GM23338 (cell line): ENCODE results near the gene HAPLN3. TPM values are rescaled to one million over a fixed set of nuclear protein-coding genes. Genes with fewer than 3 reads are reported as not detected.

ENCODE experiments used
- ATAC-seq: fragments of 200-7000 bp; cut with Tn5 transposase; 3 replicates; pipeline ENCODE4 v1.9.1; 2020
- DNase-seq: peaks from one replicate; pipeline ENCODE4 v3.0.0-alpha.2; 2015; ENCODE audit warnings: low spot score
- H2AFZ ChIP-seq: fragments of 200-600 bp; sonication (generic); 2 replicates; pipeline ENCODE4 v1.8.0; 2016; ENCODE audit warnings: antibody characterized with exemption, mild to moderate bottlenecking, moderate library complexity
- H3F3A ChIP-seq: fragments of 200-600 bp; sonication (generic); replicated peaks from 2 replicates; pipeline ENCODE4 v1.8.0; 2017; ENCODE audit warnings: antibody characterized with exemption, mixed run types, low read depth
- H3K27ac ChIP-seq: fragments of 200-600 bp; sonication (generic); 2 replicates; pipeline ENCODE4 v1.6.1; 2016; ENCODE audit warnings: low read depth
- H3K27me3 ChIP-seq: fragments of 200-600 bp; sonication (generic); 2 replicates; pipeline ENCODE4 v1.8.0; 2016; ENCODE audit warnings: mild to moderate bottlenecking, mixed run types, moderate library complexity; ENCODE audit not compliant: insufficient read depth
- H3K36me3 ChIP-seq: fragments of 200-600 bp; sonication (generic); 2 replicates; pipeline ENCODE4 v1.8.0; 2016; ENCODE audit warnings: mild to moderate bottlenecking; ENCODE audit not compliant: insufficient read depth
- H3K4me1 ChIP-seq: fragments of 200-600 bp; sonication (generic); 2 replicates; pipeline ENCODE4 v1.8.0; 2016; ENCODE audit warnings: mild to moderate bottlenecking, moderate library complexity; ENCODE audit not compliant: insufficient read depth
- H3K4me2 ChIP-seq: fragments of 200-600 bp; sonication (generic); 2 replicates; pipeline ENCODE4 v1.7.1; 2017; ENCODE audit warnings: mixed run types
- H3K4me3 ChIP-seq: fragments of 200-600 bp; sonication (generic); 2 replicates; pipeline ENCODE4 v1.6.1; 2016; ENCODE audit warnings: mixed run types
- H3K79me2 ChIP-seq: fragments of 200-600 bp; sonication (generic); replicated peaks from 2 replicates; pipeline ENCODE4 v1.8.0; 2017; ENCODE audit warnings: mild to moderate bottlenecking; ENCODE audit not compliant: insufficient read depth
- H3K9me2 ChIP-seq: fragments of 200-600 bp; sonication (generic); 2 replicates; pipeline ENCODE4 v1.8.0; 2017; ENCODE audit not compliant: insufficient read depth
- H4K20me1 ChIP-seq: fragments of 200-600 bp; sonication (generic); replicated peaks from 2 replicates; pipeline ENCODE4 v1.8.0; 2017; ENCODE audit warnings: mild to moderate bottlenecking; ENCODE audit not compliant: insufficient read depth
- H3K27ac Mint-ChIP-seq: 2 replicates; pipeline ENCODE4 v1.8.0; 2020; ENCODE audit warnings: inconsistent platforms, mild to moderate bottlenecking, moderate library complexity, mixed read lengths
- H3K27me3 Mint-ChIP-seq: 3 replicates; pipeline ENCODE4 v1.8.0; 2022; ENCODE audit warnings: low read depth, mild to moderate bottlenecking, moderate library complexity, mixed read lengths, inconsistent platforms; ENCODE audit not compliant: insufficient read depth, poor library complexity
- H3K36me3 Mint-ChIP-seq: 3 replicates; pipeline ENCODE4 v1.8.0; 2021; ENCODE audit warnings: low read depth, mild to moderate bottlenecking, inconsistent platforms, moderate library complexity, mixed read lengths
- H3K4me1 Mint-ChIP-seq: 3 replicates; pipeline ENCODE4 v1.8.0; 2020; ENCODE audit warnings: mild to moderate bottlenecking, inconsistent platforms, mixed read lengths
- H3K4me3 Mint-ChIP-seq: 3 replicates; pipeline ENCODE4 v1.8.0; 2021; ENCODE audit warnings: moderate library complexity, mild to moderate bottlenecking, inconsistent platforms, mixed read lengths
- H3K9me3 Mint-ChIP-seq: 3 replicates; pipeline ENCODE4 v1.8.0; 2020; ENCODE audit warnings: moderate library complexity, mild to moderate bottlenecking, inconsistent platforms, mixed read lengths
- CREB1 ChIP-seq: fragments of 250-450 bp; sonication (Bioruptor Pico); IDR thresholded peaks from 2 replicates; pipeline ENCODE4 v1.5.0; 2020; ENCODE audit warnings: low read depth, mild to moderate bottlenecking, moderate library complexity
- ETS1 ChIP-seq: IDR thresholded peaks from 2 replicates; pipeline ENCODE4 v1.6.1; 2016; ENCODE audit warnings: antibody characterized with exemption
- EZH2 ChIP-seq: fragments of 200-600 bp; sonication (generic); IDR thresholded peaks from one replicate; pipeline ENCODE4 v1.8.0; 2017; ENCODE audit warnings: antibody characterized with exemption, mild to moderate bottlenecking, low read depth; ENCODE audit not compliant: unreplicated experiment
- EZH2phosphoT487 ChIP-seq: fragments of 200-600 bp; sonication (generic); IDR thresholded peaks from one replicate; pipeline ENCODE4 v1.8.1; 2018; ENCODE audit warnings: antibody characterized with exemption; ENCODE audit not compliant: unreplicated experiment
- JUNB ChIP-seq: IDR thresholded peaks from one replicate; pipeline ENCODE4 v1.6.1; 2016; ENCODE audit warnings: antibody characterized with exemption; ENCODE audit not compliant: unreplicated experiment
- NANOG ChIP-seq: IDR thresholded peaks from 2 replicates; pipeline ENCODE4 v1.6.1; 2016; ENCODE audit warnings: antibody characterized with exemption, borderline replicate concordance
- POLR2AphosphoS5 ChIP-seq: IDR thresholded peaks from 2 replicates; pipeline ENCODE4 v1.6.1; 2016; ENCODE audit warnings: antibody characterized with exemption, low read depth
- STAT1 ChIP-seq: IDR thresholded peaks from one replicate; pipeline ENCODE4 v1.6.1; 2016; ENCODE audit warnings: antibody characterized with exemption; ENCODE audit not compliant: unreplicated experiment
- ZNF114 ChIP-seq: fragments of 250-450 bp; sonication (Bioruptor Pico); IDR thresholded peaks from 2 replicates; pipeline ENCODE4 v1.5.0; 2020; ENCODE audit warnings: mild to moderate bottlenecking, moderate library complexity
- ZNF331 ChIP-seq: fragments of 250-450 bp; sonication (Bioruptor Pico); IDR thresholded peaks from 2 replicates; pipeline ENCODE4 v1.5.0; 2020; ENCODE audit warnings: low read depth, mild to moderate bottlenecking, moderate library complexity
- polyA plus RNA-seq: library from polyadenylated mRNA; unstranded; fragments of >200 nt; fragmentation: Nextera tagmentation; extraction: Ambion mirVana; gene quantifications from 2 replicates; pipeline ENCODE4 v1.2.1, GENCODE V29; 2016
- total RNA-seq: library from RNA; depleted of rRNA; stranded (reverse); fragments of >200 nt; shearing (Covaris generic); gene quantifications from 2 replicates; pipeline ENCODE4 v1.2.3, GENCODE V29; 2014
- TF ChIP-seq, protein P1 (sequence below): fragments of 250-450 bp; sonication (Bioruptor Pico); IDR thresholded peaks from 2 replicates; pipeline ENCODE4 v1.5.0; 2020; ENCODE audit warnings: mild to moderate bottlenecking, moderate library complexity
- TF ChIP-seq, protein P2 (sequence below), 2 experiments: fragments of 200-600 bp in 1 of 2; sonication (generic) in 1 of 2; conservative IDR thresholded peaks; 2 replicates each; pipeline versions ENCODE4 v1.5.1 to v1.6.1; 2016 to 2017; ENCODE audit warnings: antibody characterized with exemption in 2 of 2, low read depth in 2 of 2, mild to moderate bottlenecking in 2 of 2, moderate library complexity in 1 of 2
- TF ChIP-seq, protein P3 (sequence below): IDR thresholded peaks from one replicate; pipeline ENCODE4 v1.6.1; 2018; ENCODE audit warnings: antibody characterized with exemption; ENCODE audit not compliant: unreplicated experiment

The HAPLN3 gene
- total and polyA plus RNA-seq, 2 experiments from 2014 or later = 22.7 to 62.6 TPM

DNA sequence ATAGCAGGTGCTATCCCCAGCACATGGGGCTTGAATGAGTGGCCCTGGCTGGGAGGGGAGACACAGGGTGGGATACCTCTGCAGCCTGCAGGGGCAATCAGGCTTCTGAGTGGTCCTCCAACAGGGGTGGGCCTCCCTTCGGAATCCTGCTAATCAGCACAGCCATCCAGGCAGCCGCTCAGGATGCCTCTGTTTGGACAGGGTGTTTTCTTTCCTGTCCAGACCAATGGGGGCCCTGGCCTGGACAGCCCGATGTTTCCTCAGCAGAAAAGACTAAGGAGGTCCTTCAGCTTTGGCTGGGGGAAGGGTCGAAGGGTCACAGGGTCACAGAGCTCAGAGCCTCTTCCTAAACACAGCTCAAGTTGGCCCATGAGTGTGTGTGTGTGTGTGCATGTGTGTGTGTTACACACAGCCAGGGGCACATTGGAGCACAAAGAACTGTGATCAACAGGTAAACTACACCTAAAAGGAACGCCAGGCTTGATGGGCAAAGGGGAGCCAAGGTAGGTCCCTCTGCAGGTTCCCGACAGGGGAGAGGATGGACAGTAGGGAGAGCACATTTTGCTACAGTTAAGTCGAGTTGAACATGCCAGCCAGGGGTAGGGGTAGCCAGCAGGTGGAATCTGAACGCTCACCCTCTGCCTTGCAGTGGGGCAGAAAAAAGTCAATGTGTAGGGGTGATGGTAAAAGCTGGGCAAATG is 1.1 kb upstream of the HAPLN3 start:
- Histone ChIP-seq H3K79me2 (no peaks in the 10 kb centered on the region), H3K4me3 (peak overlapping the region; percentile 23; the same call in 1 of the 2 replicates), H3K27me3 (peaks cover 4% of the 10 kb centered on the region; the same call in 1 of the 2 replicates), H3K4me1 (peaks cover 34% of the 10 kb centered on the region), H3K36me3 (no peaks in the 10 kb centered on the region), H3K27ac (no peak overlapping the region; the same call in 1 of the 2 replicates), H4K20me1 (peaks cover 11% of the 10 kb centered on the region; the same call in 1 of the 2 replicates), H3F3A (peaks cover 23% of the 10 kb centered on the region), H2AFZ (no peak overlapping the region), H3K9me2 (no peaks in the 10 kb centered on the region), H3K4me2 (peak overlapping the region; percentile 60; the same call in 1 of the 2 replicates)
- no peaks in the 10 kb centered on the region; the same call in 2 of the 3 replicates for H3K9me3 Mint-ChIP-seq
- H3K27ac Mint-ChIP-seq = no peak overlapping the region
- H3K4me1 Mint-ChIP-seq = peaks cover 50% of the 10 kb centered on the region
- H3K36me3 Mint-ChIP-seq = peaks cover 50% of the 10 kb centered on the region
- TF ChIP-seq JUNB = no peak
- no peak for TF ChIP-seq STAT1
- TF ChIP-seq, protein P1, sequence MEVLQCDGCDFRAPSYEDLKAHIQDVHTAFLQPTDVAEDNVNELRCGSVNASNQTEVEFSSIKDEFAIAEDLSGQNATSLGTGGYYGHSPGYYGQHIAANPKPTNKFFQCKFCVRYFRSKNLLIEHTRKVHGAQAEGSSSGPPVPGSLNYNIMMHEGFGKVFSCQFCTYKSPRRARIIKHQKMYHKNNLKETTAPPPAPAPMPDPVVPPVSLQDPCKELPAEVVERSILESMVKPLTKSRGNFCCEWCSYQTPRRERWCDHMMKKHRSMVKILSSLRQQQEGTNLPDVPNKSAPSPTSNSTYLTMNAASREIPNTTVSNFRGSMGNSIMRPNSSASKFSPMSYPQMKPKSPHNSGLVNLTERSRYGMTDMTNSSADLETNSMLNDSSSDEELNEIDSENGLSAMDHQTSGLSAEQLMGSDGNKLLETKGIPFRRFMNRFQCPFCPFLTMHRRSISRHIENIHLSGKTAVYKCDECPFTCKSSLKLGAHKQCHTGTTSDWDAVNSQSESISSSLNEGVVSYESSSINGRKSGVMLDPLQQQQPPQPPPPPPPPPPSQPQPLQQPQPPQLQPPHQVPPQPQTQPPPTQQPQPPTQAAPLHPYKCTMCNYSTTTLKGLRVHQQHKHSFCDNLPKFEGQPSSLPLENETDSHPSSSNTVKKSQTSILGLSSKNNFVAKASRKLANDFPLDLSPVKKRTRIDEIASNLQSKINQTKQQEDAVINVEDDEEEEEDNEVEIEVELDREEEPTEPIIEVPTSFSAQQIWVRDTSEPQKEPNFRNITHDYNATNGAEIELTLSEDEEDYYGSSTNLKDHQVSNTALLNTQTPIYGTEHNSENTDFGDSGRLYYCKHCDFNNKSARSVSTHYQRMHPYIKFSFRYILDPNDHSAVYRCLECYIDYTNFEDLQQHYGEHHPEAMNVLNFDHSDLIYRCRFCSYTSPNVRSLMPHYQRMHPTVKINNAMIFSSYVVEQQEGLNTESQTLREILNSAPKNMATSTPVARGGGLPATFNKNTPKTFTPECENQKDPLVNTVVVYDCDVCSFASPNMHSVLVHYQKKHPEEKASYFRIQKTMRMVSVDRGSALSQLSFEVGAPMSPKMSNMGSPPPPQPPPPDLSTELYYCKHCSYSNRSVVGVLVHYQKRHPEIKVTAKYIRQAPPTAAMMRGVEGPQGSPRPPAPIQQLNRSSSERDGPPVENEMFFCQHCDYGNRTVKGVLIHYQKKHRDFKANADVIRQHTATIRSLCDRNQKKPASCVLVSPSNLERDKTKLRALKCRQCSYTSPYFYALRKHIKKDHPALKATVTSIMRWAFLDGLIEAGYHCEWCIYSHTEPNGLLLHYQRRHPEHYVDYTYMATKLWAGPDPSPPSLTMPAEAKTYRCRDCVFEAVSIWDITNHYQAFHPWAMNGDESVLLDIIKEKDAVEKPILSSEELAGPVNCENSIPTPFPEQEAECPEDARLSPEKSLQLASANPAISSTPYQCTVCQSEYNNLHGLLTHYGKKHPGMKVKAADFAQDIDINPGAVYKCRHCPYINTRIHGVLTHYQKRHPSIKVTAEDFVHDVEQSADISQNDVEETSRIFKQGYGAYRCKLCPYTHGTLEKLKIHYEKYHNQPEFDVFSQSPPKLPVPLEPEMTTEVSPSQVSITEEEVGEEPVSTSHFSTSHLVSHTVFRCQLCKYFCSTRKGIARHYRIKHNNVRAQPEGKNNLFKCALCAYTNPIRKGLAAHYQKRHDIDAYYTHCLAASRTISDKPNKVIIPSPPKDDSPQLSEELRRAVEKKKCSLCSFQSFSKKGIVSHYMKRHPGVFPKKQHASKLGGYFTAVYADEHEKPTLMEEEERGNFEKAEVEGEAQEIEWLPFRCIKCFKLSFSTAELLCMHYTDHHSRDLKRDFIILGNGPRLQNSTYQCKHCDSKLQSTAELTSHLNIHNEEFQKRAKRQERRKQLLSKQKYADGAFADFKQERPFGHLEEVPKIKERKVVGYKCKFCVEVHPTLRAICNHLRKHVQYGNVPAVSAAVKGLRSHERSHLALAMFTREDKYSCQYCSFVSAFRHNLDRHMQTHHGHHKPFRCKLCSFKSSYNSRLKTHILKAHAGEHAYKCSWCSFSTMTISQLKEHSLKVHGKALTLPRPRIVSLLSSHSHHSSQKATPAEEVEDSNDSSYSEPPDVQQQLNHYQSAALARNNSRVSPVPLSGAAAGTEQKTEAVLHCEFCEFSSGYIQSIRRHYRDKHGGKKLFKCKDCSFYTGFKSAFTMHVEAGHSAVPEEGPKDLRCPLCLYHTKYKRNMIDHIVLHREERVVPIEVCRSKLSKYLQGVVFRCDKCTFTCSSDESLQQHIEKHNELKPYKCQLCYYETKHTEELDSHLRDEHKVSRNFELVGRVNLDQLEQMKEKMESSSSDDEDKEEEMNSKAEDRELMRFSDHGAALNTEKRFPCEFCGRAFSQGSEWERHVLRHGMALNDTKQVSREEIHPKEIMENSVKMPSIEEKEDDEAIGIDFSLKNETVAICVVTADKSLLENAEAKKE = no peak
- no peak for TF ChIP-seq EZH2phosphoT487
- TF ChIP-seq EZH2 = no peak
- TF ChIP-seq ZNF114 (CRISPR knock-in tag) = no peak
- TF ChIP-seq ETS1 = no peak
- TF ChIP-seq, protein P2, sequence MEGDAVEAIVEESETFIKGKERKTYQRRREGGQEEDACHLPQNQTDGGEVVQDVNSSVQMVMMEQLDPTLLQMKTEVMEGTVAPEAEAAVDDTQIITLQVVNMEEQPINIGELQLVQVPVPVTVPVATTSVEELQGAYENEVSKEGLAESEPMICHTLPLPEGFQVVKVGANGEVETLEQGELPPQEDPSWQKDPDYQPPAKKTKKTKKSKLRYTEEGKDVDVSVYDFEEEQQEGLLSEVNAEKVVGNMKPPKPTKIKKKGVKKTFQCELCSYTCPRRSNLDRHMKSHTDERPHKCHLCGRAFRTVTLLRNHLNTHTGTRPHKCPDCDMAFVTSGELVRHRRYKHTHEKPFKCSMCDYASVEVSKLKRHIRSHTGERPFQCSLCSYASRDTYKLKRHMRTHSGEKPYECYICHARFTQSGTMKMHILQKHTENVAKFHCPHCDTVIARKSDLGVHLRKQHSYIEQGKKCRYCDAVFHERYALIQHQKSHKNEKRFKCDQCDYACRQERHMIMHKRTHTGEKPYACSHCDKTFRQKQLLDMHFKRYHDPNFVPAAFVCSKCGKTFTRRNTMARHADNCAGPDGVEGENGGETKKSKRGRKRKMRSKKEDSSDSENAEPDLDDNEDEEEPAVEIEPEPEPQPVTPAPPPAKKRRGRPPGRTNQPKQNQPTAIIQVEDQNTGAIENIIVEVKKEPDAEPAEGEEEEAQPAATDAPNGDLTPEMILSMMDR (conservative IDR thresholded peaks at IDR 0.05; ENCODE audit: low read depth in 2 of 2) = no peak
- TF ChIP-seq POLR2AphosphoS5 = no peak; the same call in 1 of the 2 replicates
- TF ChIP-seq NANOG = no peak
- TF ChIP-seq, protein P3, sequence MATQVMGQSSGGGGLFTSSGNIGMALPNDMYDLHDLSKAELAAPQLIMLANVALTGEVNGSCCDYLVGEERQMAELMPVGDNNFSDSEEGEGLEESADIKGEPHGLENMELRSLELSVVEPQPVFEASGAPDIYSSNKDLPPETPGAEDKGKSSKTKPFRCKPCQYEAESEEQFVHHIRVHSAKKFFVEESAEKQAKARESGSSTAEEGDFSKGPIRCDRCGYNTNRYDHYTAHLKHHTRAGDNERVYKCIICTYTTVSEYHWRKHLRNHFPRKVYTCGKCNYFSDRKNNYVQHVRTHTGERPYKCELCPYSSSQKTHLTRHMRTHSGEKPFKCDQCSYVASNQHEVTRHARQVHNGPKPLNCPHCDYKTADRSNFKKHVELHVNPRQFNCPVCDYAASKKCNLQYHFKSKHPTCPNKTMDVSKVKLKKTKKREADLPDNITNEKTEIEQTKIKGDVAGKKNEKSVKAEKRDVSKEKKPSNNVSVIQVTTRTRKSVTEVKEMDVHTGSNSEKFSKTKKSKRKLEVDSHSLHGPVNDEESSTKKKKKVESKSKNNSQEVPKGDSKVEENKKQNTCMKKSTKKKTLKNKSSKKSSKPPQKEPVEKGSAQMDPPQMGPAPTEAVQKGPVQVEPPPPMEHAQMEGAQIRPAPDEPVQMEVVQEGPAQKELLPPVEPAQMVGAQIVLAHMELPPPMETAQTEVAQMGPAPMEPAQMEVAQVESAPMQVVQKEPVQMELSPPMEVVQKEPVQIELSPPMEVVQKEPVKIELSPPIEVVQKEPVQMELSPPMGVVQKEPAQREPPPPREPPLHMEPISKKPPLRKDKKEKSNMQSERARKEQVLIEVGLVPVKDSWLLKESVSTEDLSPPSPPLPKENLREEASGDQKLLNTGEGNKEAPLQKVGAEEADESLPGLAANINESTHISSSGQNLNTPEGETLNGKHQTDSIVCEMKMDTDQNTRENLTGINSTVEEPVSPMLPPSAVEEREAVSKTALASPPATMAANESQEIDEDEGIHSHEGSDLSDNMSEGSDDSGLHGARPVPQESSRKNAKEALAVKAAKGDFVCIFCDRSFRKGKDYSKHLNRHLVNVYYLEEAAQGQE = no peak
- TF ChIP-seq ZNF331 (CRISPR knock-in tag) = no peak
- no peak for TF ChIP-seq CREB1 (CRISPR knock-in tag)
- H3K4me3 Mint-ChIP-seq = 0 out of 3 replicates have a peak overlapping the region, but pooled peaks have one; percentile 2
- ATAC-seq (no peak), DNase-seq (no peak)
- H3K27me3 Mint-ChIP-seq = peaks cover 25% of the 10 kb centered on the region
